Activated effector memory CD4-positive, alpha-beta T cell treated with anti-CD3 and anti-CD28 coated beads, Interleukin-2, amount 50 U/mL, for 16 hours (primary cell): ENCODE data around the gene TMEM94.
"Not testable (repeated sequence)": the region's sequence is repeated elsewhere in the genome, so short reads cannot be mapped to it uniquely, and the experiment has no call there.

ENCODE experiments used
- DNase-seq: peaks from one replicate; pipeline ENCODE4 v3.0.0-alpha.2; 2020

TMEM94 gene

DNA sequence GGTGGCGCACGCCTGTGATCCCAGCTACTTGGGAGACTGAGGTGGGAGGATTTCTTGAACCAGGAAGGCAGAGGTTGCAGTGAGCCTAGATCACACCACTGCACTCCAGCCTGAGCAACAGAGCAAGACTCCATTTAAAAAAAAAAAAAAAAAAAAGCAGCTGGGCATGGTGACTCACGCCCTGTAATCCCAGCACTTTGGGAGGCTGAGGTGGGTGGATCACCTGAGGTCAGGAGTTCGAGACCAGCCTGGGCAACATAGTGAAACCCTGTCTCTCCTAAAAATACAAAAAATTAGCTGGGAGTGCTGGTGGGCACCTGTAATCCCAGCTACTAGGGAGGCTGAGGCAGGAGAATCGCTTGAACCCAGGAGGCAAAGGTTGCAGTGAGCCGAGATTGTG lies 10.5 kb upstream of the TMEM94 start:
- DNase-seq = not testable (repeated sequence)

DNA sequence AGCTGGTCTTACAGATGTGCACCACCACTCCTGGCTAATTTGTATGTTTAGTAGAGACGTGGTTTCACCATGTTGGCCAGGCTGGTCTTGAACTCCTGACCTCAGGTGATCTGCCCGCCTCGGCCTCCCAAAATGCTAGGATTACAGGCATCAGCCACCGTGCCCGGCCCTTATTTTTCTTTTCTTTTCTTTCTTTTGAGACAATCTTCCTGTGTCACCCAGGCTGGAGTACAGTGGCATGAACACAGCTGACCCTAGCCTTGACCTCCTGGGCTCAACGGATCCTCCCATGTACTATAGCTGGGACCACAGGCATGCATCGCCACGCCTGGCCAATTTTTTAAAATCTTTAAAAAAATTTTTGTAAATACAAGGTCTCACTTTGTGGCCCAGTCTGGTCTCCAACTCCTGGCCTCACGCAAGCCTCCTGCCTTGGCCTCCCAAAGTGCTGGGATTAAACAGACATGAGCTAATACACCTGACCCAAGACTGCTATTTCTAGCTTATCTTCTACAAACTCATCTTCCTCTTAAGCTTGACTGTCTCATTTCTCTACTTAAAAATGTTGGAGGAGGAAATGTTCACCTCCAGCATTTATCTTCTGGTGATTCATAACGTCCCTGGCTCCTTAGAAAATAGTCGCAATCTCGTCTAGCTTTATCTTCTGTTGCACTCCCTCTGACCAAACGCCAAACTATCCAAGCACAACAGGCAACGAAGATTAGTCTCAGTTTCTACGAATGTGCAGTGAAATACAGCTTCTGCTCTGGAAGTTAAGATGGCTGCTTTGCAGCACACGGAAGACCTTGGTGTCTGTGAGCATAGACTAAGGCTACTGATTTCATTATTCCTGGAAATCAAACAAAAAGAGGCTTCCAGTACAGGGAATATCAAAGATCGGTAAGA lies 8.2 kb upstream of the TMEM94 start:
- DNase-seq = no peak

DNA sequence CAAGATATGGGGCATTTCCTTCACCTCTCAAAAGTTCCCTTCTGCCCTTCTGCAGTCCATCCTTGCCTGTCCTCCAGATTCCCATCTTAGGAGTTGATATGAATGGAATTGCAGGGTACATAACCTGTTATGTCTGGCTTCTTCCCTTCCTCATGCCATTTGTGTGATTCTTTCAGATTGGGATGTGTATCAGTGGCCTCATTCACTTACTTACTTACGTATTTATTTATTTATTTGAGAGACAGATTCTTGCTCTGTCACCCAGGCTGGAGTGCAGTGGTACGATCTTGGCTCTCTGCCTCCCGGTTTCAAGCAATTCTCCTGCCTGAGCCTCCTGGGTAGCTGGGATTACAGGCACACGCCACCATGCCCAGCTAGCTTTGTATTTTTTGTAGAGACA lies 6.2 kb upstream of the TMEM94 start:
- DNase-seq = no peak

DNA sequence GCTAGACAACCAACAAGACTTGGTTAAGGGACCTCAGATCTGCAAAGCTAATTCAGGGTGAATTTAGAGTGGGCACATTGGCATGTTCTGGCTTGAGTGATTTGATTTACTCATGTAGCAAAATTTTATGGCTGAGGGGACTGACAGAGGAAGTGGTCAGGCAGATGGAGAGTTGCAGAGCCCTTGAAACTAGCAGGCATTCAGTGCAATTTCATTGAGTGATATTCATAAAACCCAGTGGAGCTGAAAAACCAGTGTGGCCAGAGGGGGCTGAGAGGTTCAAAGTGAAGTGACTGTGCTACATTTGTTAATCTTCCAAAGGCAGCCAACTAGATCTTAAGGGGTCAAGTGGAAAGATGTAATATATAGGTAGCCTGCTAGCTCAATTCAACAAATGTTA lies 2.2 kb upstream of the TMEM94 start:
- DNase-seq = no peak

DNA sequence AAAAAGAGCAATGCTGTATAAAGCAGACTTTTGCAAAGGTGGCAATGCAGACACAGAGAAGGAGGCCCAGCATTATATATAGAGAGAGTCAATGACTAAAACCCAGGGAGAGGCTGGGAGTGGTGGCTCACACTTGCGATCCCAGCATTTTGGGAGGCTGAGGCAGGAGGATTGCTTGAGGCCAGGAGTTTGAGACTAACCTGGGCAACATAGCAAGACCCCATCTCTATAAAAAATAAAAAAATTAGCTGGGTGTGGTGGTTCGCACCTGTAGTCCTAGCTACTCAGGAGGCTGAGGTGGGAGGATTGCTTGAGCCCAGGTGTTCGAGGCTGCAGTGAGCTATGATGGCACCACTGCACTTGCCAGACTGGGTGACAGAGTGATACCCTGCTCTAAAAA lies 1.8 kb upstream of the TMEM94 start:
- not testable (repeated sequence) for DNase-seq

DNA sequence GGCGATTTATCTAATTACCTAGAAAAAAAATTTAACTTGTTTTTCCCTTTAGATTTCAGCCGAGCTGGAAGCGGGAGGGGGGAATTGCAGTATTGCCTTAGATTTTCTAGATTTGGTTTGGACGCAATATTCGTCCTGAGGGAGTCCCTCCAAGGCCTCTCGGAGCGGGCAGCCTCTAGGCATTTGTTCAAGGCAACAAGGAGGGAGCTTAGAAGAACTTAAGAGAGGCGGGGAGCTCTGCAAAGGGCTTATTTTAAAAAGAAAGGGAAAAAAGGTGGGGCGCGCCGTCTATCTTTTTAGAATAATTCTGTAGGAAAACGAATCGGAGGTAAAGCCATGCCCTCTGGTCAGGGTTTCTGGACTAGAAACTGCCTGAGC lies 407 bp upstream of the TMEM94 start:
- no peak for DNase-seq

DNA sequence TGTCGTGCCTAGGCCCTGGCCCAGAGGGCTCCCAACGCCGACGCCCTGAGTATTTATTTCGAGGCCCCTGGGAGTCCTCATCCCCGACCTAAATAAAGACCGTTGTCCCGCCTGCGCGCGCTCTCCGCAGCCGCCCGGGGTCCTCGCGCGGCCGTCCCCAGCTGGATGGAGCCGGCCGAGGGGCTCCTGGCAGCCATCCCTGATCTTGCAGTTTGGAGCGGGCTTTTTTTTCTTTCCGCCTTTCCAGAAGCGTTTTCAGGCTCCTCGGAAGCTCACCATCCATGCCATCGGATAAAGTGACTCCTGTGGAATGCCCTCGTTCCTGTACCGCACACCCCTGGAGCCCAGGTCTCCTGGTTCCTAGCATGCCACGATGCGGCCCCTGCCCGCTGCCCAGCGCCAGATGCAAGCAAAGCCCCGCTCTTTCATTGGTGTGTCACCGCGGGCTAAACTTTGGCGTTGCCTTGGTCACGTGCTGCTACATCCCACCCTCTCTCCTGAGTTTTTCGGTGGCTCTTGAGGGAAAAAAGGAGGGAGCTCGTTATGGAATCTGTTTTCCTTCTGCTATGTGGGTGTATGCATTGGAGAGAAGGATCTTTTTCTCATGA lies 716 bp downstream of the TMEM94 start:
- peak; percentile 64 for DNase-seq

DNA sequence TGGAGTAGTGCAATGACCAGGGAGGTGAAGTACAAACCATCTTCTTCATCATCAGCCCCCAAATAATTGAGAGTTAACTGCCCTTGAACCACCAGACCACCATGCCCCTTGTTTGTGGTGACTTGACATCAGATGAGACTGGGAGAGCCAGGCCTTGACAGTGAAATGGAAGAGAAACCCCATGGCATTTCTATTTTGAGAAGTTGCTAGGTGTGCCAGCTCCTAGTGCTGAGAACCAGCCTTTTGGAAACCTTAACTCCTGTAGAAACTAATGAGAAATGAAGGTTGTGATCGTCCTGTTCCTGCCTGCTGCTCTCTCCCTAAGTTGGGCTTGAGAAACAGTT lies 2.8 kb downstream of the TMEM94 start:
- no peak for DNase-seq

DNA sequence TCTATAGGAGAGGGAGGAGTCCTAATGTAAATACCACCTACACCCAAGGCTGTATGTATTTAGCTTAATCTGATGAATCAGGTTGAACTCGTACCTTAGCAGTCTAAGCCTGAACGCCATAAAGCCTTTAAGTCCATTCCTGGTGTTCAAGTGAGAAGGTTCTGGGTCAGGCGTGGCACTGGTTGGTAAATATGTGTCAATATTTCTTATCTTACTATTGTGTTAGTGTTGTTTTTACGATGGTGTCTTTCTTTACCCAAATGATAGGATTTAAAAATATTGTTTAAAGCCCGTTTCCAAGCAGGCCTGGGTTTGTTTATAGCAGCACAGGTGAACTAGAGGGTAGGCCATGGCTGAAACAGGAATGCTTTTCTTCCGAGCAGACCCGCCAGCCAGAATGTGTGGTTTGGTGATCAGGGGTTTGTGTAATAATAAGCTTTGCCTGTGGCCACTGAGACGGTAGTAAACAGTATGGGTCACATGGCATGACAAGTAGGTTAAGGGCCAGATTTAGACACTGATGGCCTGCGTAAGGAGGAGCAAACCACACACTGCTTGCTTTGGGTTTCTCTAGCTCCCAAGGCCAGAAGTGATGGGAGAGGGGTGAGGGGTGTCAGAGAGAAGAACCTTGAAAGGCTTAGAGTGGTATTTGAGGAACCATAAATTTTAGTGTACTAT lies 3.3 kb downstream of the TMEM94 start:
- no peak for DNase-seq

DNA sequence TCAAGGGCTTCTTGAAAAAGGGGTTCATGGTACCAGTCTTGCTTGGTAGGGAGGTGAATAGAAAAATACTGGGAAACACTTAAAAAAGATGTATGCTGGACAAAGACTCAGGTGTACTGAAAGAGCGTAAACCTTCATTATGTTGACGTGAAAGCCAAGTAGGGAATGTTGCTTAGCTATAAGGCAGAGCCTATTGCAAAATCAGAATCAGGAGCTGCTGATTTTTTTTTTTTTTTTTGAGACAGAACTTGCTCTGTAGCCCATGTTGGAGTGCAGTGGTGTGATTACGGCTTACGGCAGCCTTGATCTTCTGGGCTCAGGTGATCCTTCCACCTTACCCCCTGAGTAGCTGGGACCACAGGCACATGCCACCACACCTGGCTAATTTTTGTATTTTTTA lies 3.9 kb downstream of the TMEM94 start:
- DNase-seq = no peak

DNA sequence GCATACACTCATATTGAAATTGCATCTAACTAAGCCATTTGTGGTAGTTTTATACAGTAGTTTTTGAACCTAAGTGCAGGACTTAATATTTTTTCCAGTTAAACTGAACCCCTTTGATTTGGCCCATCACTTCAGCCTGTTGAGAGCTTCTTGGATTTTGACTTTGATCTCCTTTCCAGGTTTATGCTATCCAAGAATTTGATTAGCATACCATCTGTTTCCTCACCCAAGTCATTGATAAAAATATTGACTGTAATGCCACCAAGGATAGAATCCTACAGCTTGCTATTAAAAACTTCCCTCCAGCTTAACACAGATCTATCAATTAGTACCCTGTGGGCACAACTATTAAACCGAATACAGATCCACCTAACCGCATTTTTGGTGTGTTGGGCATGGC lies 7.2 kb downstream of the TMEM94 start:
- DNase-seq = no peak

DNA sequence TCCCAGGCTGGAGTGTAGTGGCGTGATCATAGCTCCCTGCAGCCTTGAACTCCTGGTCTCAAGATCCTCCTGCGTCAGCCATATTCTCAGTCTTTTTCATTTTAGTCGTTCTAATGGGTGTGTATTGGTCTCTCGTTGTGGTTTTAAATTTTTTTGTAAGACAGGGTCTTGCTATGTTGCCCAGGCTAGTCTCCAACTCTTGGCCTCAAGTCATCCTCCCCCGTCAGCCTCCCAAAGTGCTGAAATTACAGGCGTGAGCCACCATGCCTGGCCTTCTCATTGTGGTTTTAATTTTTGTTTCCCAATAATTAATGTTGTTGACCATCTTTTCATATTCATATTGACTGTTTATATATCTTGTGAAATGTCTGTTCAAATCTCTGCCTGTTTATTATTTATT lies 8.6 kb downstream of the TMEM94 start:
- no peak for DNase-seq

DNA sequence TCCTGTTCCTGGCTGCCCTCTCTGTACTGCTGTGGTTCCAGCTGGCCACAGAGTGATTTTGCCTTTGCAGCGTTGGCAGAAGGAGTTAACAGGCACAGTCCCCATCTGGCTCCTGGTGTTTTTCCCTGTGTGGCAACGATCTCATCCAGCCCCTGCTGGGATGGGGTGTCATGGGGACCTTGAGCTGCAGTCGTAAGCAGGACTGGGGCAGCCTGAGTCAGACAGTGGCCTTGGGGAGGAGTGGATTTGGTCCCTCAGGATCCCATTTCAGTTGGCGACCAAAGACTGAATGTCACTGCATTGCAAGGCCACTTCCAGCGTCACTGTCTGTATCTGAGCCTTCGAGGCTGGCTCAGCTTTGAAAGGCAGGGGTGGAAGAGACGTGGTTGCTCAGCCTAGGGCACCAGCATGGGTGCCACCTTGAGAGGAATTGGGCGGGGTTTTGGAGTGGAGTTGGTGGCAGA lies 11.9 kb downstream of the TMEM94 start:
- no peak for DNase-seq

DNA sequence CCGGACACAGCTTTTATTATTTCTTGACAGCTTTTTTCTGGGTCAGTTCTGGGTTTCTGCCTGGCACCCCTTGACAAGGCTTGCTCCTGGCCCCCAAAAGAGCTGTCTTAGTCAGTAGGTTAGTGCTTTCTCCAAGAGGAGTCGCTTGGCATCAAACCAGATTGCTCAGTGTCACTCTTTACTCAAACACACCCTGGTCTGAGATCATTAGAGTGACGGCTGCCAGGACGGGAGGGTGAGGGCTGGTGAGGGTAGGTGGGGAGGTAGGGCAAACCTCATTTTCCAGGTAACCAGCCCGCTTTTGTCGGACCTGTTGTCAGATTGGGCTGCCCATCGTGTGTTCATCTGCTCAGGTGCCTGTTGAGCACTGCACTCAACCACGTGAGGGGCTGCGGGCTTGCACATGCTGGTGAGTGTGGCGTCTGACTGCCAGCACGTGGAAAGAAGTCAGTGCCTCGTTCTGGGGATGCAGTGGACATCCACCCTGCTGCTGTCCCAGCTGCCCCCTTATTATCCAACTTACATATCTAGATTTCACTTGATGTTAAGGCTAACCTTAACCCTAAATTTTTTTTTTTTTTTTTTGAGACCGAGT lies 12.4 kb downstream of the TMEM94 start:
- no peak for DNase-seq

DNA sequence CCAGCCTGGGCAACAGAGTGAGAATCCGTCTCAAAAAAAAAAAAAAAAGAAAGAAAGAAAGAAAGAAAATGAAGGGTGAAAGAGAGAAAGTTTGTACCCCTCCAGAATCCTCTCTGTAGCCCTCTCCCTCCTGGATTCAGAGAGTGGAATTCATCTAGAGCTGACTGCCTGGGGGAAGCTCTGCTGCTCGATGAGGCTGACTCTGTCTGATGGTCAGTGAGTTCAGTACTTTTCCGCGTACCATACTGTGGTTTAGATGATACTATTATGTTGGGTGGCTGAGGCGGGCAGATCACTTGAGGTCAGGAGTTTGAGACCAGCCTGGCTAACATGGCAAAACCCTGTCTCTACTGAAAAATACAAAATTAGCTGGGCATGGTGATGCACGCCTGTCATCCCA lies 14.8 kb downstream of the TMEM94 start:
- DNase-seq = no peak

DNA sequence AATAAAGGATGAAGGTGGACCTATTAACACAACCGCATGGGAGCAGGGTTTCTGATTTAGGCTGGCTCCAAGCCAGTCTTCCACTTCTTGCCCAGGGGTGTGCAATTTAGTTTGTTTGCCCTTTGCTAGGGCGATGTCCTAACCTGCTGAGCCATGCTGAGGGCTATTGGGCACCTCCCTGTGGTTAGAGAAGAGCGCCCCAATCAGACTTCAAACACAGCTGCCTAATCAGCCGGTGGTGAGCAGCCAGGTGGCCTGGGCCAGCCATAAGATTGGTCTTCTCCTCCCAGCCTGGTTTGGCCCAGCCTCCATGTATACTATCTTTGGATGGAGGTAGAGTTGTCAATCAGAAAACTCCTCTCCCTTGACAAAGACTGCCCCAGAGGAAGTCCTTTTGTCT lies 15.7 kb downstream of the TMEM94 start:
- no peak for DNase-seq

DNA sequence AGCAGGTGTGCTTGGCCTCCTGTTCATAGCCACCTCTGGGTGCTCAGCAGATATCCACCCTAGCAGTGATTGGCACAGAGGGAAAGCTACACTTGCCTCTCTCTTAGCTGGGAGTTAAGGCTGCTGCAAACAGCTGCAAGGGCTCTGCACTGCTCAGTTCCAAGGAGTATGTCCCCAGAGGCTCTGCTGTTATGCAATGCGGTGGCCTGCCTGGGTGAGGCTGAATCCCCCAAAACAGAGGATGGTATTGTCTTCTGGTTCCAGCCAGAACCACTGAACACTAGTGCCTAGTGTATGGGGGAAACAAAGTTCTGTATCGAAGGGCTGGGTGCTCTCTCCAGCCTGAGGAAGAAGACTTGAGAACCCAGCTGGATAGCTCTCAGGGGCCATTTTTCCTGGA lies 16.8 kb downstream of the TMEM94 start:
- DNase-seq = no peak

DNA sequence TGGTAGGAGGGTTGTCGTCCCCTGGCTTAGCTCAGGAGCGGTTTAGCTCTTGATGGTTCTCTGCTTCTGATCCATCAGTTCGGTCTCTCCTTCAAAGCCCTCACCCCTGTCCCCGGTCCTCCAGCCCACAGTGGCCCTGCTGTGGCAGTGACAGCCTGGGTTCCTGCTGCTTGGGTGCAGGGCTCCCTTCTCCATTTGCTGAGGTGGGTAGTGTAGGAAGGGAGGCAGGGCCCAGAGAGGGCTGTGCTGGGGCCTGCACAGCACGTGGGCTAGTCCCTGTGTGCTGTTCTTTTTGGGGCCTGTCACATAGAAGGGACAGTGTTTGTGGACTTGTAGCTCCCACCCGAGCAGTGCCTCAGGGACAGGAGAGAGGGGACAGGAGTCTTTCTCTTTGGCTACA lies 18.3 kb downstream of the TMEM94 start:
- DNase-seq = no peak

DNA sequence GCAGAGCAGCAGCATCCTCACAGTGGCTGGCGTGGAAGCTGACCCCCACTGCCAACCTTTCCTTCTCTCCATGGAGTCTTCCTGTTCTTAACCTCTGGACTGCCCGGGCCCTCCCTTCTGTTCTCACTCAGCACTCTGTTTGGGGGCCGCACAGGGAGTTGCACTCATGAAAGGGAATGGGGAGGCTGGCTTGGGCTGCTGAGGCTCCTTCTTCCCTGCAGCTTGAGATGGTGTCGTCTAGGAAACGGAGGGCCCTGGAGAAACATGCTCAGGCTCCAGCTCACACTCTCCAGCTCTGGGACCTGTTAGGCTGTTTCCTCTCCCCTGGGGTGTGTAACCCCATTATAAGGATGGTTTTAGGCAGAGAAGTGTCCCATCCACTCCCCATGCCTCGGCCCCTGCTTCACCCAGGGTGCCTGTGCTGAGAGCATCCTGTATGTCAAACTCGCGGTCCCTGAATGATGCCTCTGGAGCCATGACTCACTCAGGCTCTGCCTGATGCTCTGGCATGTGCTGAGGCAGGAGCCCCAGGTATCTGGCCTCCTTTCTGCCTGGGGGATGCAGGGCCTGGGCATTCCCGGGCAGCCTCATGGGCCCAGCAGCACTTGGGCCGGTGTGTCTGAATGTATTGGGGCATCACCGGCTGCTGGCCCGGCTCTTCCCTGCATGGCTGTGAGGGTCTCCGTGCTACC lies 18.9 kb downstream of the TMEM94 start:
- no peak for DNase-seq

DNA sequence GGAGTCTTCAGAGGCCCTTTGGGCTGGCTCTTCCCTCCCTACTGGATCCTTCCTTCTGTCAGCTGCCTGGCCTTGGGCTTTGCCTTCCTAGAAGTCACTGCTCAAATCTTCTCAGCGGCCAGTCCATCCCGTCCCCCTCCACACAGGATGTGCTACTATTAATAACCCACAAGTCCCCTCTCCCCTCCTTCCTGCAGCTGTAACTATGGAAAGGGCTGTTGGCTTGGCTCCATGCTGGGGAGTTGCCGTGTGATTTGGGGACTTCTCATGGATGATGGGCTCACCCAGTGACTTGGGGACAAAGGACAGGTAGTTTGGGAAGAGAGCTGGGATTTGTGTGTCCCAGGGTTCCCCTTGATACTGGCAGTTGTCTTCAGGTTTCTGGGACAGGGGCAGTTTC lies 19.4 kb downstream of the TMEM94 start:
- no peak for DNase-seq

DNA sequence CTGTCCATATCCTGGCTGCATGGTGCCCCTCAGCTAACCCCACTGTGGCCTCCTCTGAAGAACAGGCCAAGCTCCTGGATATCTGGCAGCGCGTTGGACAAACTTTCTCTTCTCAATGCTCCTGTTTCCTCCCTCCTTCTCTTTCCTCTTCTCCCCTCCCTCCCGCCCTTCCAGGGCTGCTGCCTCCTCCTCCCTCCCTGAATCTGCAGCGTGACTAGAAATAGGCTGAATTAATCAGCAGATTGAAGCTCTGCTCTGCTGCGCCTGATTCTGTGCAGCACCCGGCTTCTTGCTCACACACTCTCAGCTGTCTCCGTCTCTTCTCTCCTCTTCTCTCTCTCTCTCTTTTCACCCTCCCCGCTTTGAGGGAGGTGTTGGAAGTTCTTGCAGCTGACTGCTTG lies 19.8 kb downstream of the TMEM94 start:
- DNase-seq = no peak

DNA sequence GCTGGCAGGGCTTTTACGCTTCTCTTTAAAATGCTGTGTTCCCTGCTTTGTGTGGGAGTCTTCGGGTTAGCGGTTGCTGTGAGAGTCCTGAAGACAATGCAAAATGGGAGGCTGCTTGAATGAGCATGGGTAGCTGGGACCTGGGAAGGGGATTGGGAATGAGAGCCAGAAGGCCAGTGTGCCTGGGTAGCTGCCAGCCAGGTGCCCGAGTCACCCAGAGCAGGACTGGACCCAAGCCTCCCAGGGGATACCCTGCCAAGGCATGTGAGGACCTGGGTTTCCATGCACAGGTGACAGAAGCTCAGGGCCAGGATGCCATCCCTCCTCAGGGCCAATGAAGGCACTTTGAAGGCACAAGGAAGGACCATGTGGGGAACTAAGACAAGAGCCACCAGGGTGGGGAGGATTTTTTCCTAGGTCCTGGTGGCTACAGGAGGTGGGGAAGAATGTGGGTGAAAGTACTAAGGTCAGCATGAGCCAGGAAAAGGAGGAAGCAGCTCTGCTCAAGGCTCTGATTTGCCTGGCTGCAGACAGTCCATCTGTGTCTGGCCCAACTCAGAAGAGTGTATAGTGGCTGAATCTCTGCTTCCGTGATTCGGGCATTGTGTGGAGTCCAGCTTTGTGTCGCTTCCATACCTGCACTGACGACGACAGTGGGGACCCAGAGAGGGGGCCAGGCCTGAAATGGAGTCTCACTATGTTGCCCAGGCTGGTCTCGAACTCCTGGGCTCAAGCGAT lies 20.5 kb downstream of the TMEM94 start:
- DNase-seq = no peak
